Measurements from ENCODE around the gene MAGEL2. TPM values are rescaled to one million over a fixed set of nuclear protein-coding genes. Genes with fewer than 3 reads are reported as not detected.
"Not testable (repeated sequence)": the region's sequence is repeated elsewhere in the genome, so short reads cannot be mapped to it uniquely, and the experiment has no call there.

The MAGEL2 gene
- total and polyA plus RNA-seq, 8 donors: 0.10 to 1.7 (median 0.79) TPM; not detected in 4

DNA sequence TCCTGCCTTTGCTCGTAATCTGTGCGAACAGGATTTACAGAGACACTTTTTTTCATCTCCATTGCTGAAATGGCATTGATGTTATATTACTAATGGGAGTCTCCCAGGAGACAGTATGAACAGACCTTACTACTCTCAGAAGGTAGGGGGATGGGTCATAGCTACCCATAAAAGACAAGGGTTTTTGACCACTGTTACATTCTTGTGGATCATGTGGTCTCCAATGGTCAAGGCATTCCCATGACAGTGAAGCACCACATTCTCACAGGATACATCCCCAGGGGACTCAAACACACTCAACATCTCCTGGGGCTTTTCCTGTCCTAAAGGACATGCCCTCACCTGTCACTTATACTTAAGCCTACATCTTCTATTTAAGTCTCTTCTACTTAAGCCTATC lies 41.4 kb downstream of the MAGEL2 start:
- Histone ChIP-seq H3K4me1 (no peaks in the 10 kb centered on the region), H3K27ac (no peak overlapping the region), H3K27me3 (peaks cover 0 to 1% (median 0%) of the 10 kb centered on the region in 3 donors), H3K9me3 (peaks cover 0 to 18% (median 0%) of the 10 kb centered on the region in 4 donors), H3K36me3 (no peaks in the 10 kb centered on the region), H3K4me3 (no peak overlapping the region)
- WGBS, 5 donors: 85 to 97% (median 88%) methylated on average over 2 of the region's 2 CpGs
- TF ChIP-seq POLR2A (IDR thresholded peaks at IDR 0.05): no peak
- no peak for TF ChIP-seq CTCF (IDR thresholded peaks at IDR 0.05)
- no peak for TF ChIP-seq POLR2AphosphoS5 (IDR thresholded peaks at IDR 0.05)
- no peak for TF ChIP-seq EP300 (IDR thresholded peaks at IDR 0.05)
- DNase-seq: no peak
- intact Hi-C loops (cut with DNase I; ENCODE audit: low total_unique reads): no loop called here

- Histone ChIP-seq H3K9me3 (peaks cover 0 to 9% (median 0%) of the 10 kb centered on the region in 4 donors), H3K36me3 (no peaks in the 10 kb centered on the region), H3K27ac (no peak overlapping the region), H3K4me1 (no peaks in the 10 kb centered on the region), H3K27me3 (no peaks in the 10 kb centered on the region), H3K4me3 (no peak overlapping the region)
- TF ChIP-seq POLR2AphosphoS5 (IDR thresholded peaks at IDR 0.05) (no peak), CTCF (IDR thresholded peaks at IDR 0.05) (no peak), POLR2A (IDR thresholded peaks at IDR 0.05) (no peak), EP300 (IDR thresholded peaks at IDR 0.05) (no peak)
- intact Hi-C loops (cut with DNase I; ENCODE audit: low total_unique reads): no loop called here
- DNase-seq: no peak
- WGBS, 5 donors: 89 to 94% (median 94%) methylated on average over 6 of the region's 6 CpGs
These were observed 45.5 kb downstream of the MAGEL2 start for GRCh38 chr15:23602124-23602523.

GRCh38 chr15:23599053-23599452 lies 48.6 kb downstream of the MAGEL2 start:
- TF ChIP-seq POLR2A (IDR thresholded peaks at IDR 0.05) (no peak), POLR2AphosphoS5 (IDR thresholded peaks at IDR 0.05) (no peak), CTCF (IDR thresholded peaks at IDR 0.05) (no peak), EP300 (IDR thresholded peaks at IDR 0.05) (no peak)
- Histone ChIP-seq H3K27me3 (no peaks in the 10 kb centered on the region), H3K4me3 (no peak overlapping the region), H3K36me3 (no peaks in the 10 kb centered on the region), H3K27ac (no peak overlapping the region), H3K4me1 (no peaks in the 10 kb centered on the region), H3K9me3 (peaks cover 0 to 9% (median 0%) of the 10 kb centered on the region in 4 donors)
- no peak for DNase-seq
- 77 to 94% (median 90%) methylated on average over 1 of the region's 1 CpG for WGBS, 5 donors
- intact Hi-C loops (cut with DNase I; ENCODE audit: low total_unique reads): no loop called here

DNA sequence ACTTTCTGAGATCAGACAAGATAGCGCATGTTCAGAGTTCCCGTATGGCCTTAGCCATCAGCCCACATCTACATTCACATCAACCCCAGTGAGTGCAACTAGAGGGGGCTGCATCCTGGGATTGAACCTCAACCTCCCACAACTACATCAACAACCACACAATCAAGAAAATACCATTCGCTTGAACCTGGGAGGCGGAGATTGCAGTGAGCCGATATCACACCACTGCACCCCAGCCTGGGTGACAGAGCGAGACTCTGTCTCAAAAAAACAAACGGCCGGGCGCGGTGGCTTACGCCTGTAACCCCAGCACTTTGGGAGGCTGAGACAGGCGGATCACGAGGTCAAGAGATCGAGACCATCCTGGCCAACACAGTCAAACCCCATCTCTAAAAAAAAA lies 50.4 kb downstream of the MAGEL2 start:
- H3K27ac ChIP-seq; H3K36me3 ChIP-seq; intact Hi-C loops (cut with DNase I; ENCODE audit: low total_unique reads); H3K4me1 ChIP-seq; DNase-seq; H3K9me3 ChIP-seq; H3K4me3 ChIP-seq; H3K27me3 ChIP-seq: not testable (repeated sequence)
- 81 to 89% (median 85%) methylated on average over 14 of the region's 14 CpGs for WGBS, 5 donors

- no peak for DNase-seq
- 59 to 76% (median 69%) methylated on average over 5 of the region's 5 CpGs for WGBS, 5 donors
- peaks cover 0 to 4% (median 0%) of the 10 kb centered on the region in 4 donors for H3K9me3 ChIP-seq
- H3K4me1 ChIP-seq: no peaks in the 10 kb centered on the region
- H3K27ac ChIP-seq: no peak overlapping the region
- intact Hi-C loops (cut with DNase I; ENCODE audit: low total_unique reads): no loop called here
- no peaks in the 10 kb centered on the region for H3K27me3 ChIP-seq
- TF ChIP-seq POLR2A (IDR thresholded peaks at IDR 0.05): no peak
- TF ChIP-seq CTCF (IDR thresholded peaks at IDR 0.05): no peak
- no peak for TF ChIP-seq EP300 (IDR thresholded peaks at IDR 0.05)
- no peak for TF ChIP-seq POLR2AphosphoS5 (IDR thresholded peaks at IDR 0.05)
- no peak overlapping the region for H3K4me3 ChIP-seq
- H3K36me3 ChIP-seq: no peaks in the 10 kb centered on the region
These were observed 50.9 kb downstream of the MAGEL2 start for GRCh38 chr15:23596736-23597135.

Measured in stomach (tissue), 9 donors.